Loucy (cell line): ENCODE measurements around the gene SPEF2.

ENCODE experiments used
- H2AFZ ChIP-seq: fragments of 200-600 bp; sonication (generic); 2 replicates; pipeline ENCODE4 v1.6.0; 2016; ENCODE audit warnings: antibody characterized with exemption, mild to moderate bottlenecking, low read length, moderate library complexity
- H3F3A ChIP-seq: fragments of 200-600 bp; 2 replicates; pipeline ENCODE4 v1.6.0; 2016; ENCODE audit warnings: antibody characterized with exemption, low read depth, mild to moderate bottlenecking
- H3K27me3 ChIP-seq: fragments of 200-600 bp; sonication (generic); 2 replicates; pipeline ENCODE4 v1.6.1; 2014; ENCODE audit warnings: low read length, mild to moderate bottlenecking; ENCODE audit not compliant: insufficient read depth, poor library complexity, severe bottlenecking
- H3K36me3 ChIP-seq: fragments of 200-600 bp; sonication (generic); 2 replicates; pipeline ENCODE4 v1.6.1; 2016; ENCODE audit warnings: low read length; ENCODE audit not compliant: insufficient read depth
- H3K4me1 ChIP-seq: fragments of 200-600 bp; sonication (generic); 2 replicates; pipeline ENCODE4 v1.5.1; 2014; ENCODE audit warnings: low read length, mild to moderate bottlenecking; ENCODE audit not compliant: insufficient read depth, poor library complexity, severe bottlenecking
- H3K4me2 ChIP-seq: fragments of 200-600 bp; sonication (generic); 2 replicates; pipeline ENCODE4 v1.6.0; 2014; ENCODE audit warnings: antibody characterized with exemption, low read length, low read depth, mild to moderate bottlenecking; ENCODE audit not compliant: poor library complexity, severe bottlenecking
- H3K4me3 ChIP-seq: fragments of 200-600 bp; sonication (generic); 2 replicates; pipeline ENCODE4 v1.5.1; 2014; ENCODE audit warnings: low read length, mild to moderate bottlenecking, mixed read lengths; ENCODE audit not compliant: poor library complexity, severe bottlenecking
- H3K79me2 ChIP-seq: fragments of 200-600 bp; sonication (generic); 2 replicates; pipeline ENCODE4 v1.6.1; 2014; ENCODE audit warnings: low read length; ENCODE audit not compliant: insufficient read depth
- H3K9ac ChIP-seq: fragments of 200-600 bp; sonication (generic); 2 replicates; pipeline ENCODE4 v1.6.0; 2014; ENCODE audit warnings: mild to moderate bottlenecking, low read depth, low read length, moderate library complexity; ENCODE audit not compliant: poor library complexity, severe bottlenecking
- H3K9me2 ChIP-seq: fragments of 200-600 bp; sonication (generic); replicated peaks from 2 replicates; pipeline ENCODE4 v1.6.1; 2016; ENCODE audit warnings: low read depth, low read length, mixed read lengths
- H3K9me3 ChIP-seq: fragments of 200-600 bp; sonication (generic); 2 replicates; pipeline ENCODE4 v1.6.1; 2014; ENCODE audit warnings: mild to moderate bottlenecking, antibody characterized with exemption, low read length, low read depth; ENCODE audit not compliant: insufficient read depth
- H4K20me1 ChIP-seq: fragments of 200-600 bp; sonication (generic); 2 replicates; pipeline ENCODE4 v1.6.0; 2014; ENCODE audit warnings: antibody characterized with exemption, low read length, mild to moderate bottlenecking; ENCODE audit not compliant: insufficient read depth, poor library complexity, severe bottlenecking
- CTCF ChIP-seq: fragments of 200-600 bp; sonication (generic); conservative IDR thresholded peaks from 2 replicates; pipeline ENCODE4 v1.5.1; 2014; ENCODE audit warnings: mild to moderate bottlenecking, antibody characterized with exemption, low read length
- EZH2phosphoT487 ChIP-seq: fragments of 200-600 bp; IDR thresholded peaks from 2 replicates; pipeline ENCODE4 v1.6.1; 2018; ENCODE audit warnings: antibody characterized with exemption, mild to moderate bottlenecking, moderate library complexity, borderline replicate concordance

SPEF2 gene

GRCh38 chr5:35626108-35626507, 8.4 kb downstream of the SPEF2 start:
- no peak overlapping the region for H2AFZ ChIP-seq
- no peaks in the 10 kb centered on the region for H3F3A ChIP-seq
- H3K4me1 ChIP-seq = no peaks in the 10 kb centered on the region
- H3K79me2 ChIP-seq = no peaks in the 10 kb centered on the region
- H3K4me3 ChIP-seq = no peak overlapping the region
- H3K9me3 ChIP-seq = no peaks in the 10 kb centered on the region
- no peaks in the 10 kb centered on the region for H3K36me3 ChIP-seq
- H3K9me2 ChIP-seq = no peaks in the 10 kb centered on the region
- H3K27me3 ChIP-seq = no peaks in the 10 kb centered on the region
- no peak overlapping the region for H3K9ac ChIP-seq
- TF ChIP-seq EZH2phosphoT487 = no peak
- no peak for TF ChIP-seq CTCF
- H3K4me2 ChIP-seq = no peak overlapping the region
- H4K20me1 ChIP-seq = no peaks in the 10 kb centered on the region

- no peak overlapping the region for H3K4me3 ChIP-seq
- no peak overlapping the region for H3K9ac ChIP-seq
- no peaks in the 10 kb centered on the region for H4K20me1 ChIP-seq
- no peaks in the 10 kb centered on the region for H3F3A ChIP-seq
- H3K9me3 ChIP-seq = no peaks in the 10 kb centered on the region
- no peaks in the 10 kb centered on the region for H3K4me1 ChIP-seq
- TF ChIP-seq EZH2phosphoT487 = no peak
- no peak for TF ChIP-seq CTCF
- H3K9me2 ChIP-seq = no peaks in the 10 kb centered on the region
- no peaks in the 10 kb centered on the region for H3K79me2 ChIP-seq
- no peak overlapping the region for H2AFZ ChIP-seq
- H3K36me3 ChIP-seq = no peaks in the 10 kb centered on the region
- no peak overlapping the region for H3K4me2 ChIP-seq
- H3K27me3 ChIP-seq = no peaks in the 10 kb centered on the region
Measured at GRCh38 chr5:35626553-35626952, 8.9 kb downstream of the SPEF2 start.

- Histone ChIP-seq H3K9ac (no peak overlapping the region), H3K9me2 (no peaks in the 10 kb centered on the region), H3K4me3 (no peak overlapping the region), H3K79me2 (no peaks in the 10 kb centered on the region), H3K36me3 (no peaks in the 10 kb centered on the region), H3F3A (no peaks in the 10 kb centered on the region), H3K27me3 (no peaks in the 10 kb centered on the region), H3K4me2 (no peak overlapping the region), H4K20me1 (no peaks in the 10 kb centered on the region), H2AFZ (no peak overlapping the region), H3K9me3 (peaks cover 4% of the 10 kb centered on the region; the same call in 1 of the 2 replicates), H3K4me1 (no peaks in the 10 kb centered on the region)
- TF ChIP-seq CTCF = no peak
- TF ChIP-seq EZH2phosphoT487 = no peak
Measured at GRCh38 chr5:35634326-35634725, 16.7 kb downstream of the SPEF2 start.
